SK-N-MC (cell line): ENCODE data around the gene SLC8A2.

ENCODE experiments used
- EZH2 ChIP-seq: fragments of 200-600 bp; sonication (generic); IDR thresholded peaks from one replicate; pipeline ENCODE4 v1.6.1; 2017; ENCODE audit warnings: antibody characterized with exemption
- FOXP2 ChIP-seq: optimal IDR thresholded peaks from 2 replicates; pipeline ENCODE3; 2011; ENCODE audit warnings: mild to moderate bottlenecking, moderate library complexity; ENCODE audit not compliant: insufficient read depth; ENCODE audit errors: extremely low read length, control extremely low read depth
- POLR2AphosphoS5 ChIP-seq: IDR thresholded peaks from 2 replicates; pipeline ENCODE4 v1.6.1; 2012; ENCODE audit warnings: mild to moderate bottlenecking, low read depth, low read length, borderline replicate concordance

- TF ChIP-seq EZH2 = no peak
- TF ChIP-seq POLR2AphosphoS5 = no peak
- TF ChIP-seq FOXP2 = no peak
These were observed 3.8 kb upstream of the SLC8A2 start for GRCh38 chr19:47475465-47475864.
